Measurements from ENCODE around the gene COBLL1. TPM values are rescaled to one million over a fixed set of nuclear protein-coding genes. Genes with fewer than 3 reads are reported as not detected.

Gene COBLL1
- total RNA-seq, 1 experiment from 2014 or later: 8.0 TPM

DNA sequence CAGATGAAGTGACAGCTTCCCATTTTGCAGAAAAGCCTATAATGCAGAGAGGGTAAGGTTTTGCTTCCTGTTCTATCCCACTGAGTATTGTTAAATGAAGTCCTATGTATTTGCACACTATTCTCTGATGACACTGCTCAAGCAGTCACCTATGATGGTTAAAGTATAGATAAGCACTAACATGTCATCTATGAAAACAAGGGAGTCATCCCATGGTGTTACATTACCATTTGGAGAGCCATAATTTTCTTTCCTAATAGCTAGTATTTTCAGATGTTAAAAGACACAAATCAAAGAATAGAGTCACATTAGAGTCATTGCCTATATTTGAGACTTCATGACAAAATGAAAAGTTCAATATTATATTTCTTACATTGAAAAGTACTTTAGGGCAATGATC lies 177.6 kb downstream of the COBLL1 start:
- ChIA-PET POLR2A (ENCODE audit: unreplicated experiment) (no interaction called here), CTCF (no interaction called here)
- H3K4me2 ChIP-seq: no peak overlapping the region
- H3K27ac ChIP-seq: no peak overlapping the region
- intact Hi-C loops (cut with micrococcal nuclease; ENCODE audit: unreplicated experiment): no loop called here
- no peaks in the 10 kb centered on the region for H3F3A ChIP-seq (ENCODE audit: insufficient read depth, low read depth)
- H3K27me3 ChIP-seq (ENCODE audit: insufficient read depth, low read depth): no peaks in the 10 kb centered on the region
- H2AFZ ChIP-seq: no peak overlapping the region
- no peaks in the 10 kb centered on the region for H3K9me3 ChIP-seq (ENCODE audit: insufficient read depth, low read depth)
- BruUV-seq (replicated peaks): no TSS peak
- H3K9me2 ChIP-seq (ENCODE audit: insufficient read depth): no peaks in the 10 kb centered on the region
- no peak overlapping the region for H3K4me3 ChIP-seq
- no peak for DNase-seq
- H3K4me1 ChIP-seq (replicated peaks; ENCODE audit: insufficient read depth): no peaks in the 10 kb centered on the region
- H3K79me2 ChIP-seq (ENCODE audit: low read depth): no peaks in the 10 kb centered on the region
- TF ChIP-seq EZH2 (IDR thresholded peaks at IDR 0.05; ENCODE audit: low read depth): no peak
- TF ChIP-seq, protein P1, sequence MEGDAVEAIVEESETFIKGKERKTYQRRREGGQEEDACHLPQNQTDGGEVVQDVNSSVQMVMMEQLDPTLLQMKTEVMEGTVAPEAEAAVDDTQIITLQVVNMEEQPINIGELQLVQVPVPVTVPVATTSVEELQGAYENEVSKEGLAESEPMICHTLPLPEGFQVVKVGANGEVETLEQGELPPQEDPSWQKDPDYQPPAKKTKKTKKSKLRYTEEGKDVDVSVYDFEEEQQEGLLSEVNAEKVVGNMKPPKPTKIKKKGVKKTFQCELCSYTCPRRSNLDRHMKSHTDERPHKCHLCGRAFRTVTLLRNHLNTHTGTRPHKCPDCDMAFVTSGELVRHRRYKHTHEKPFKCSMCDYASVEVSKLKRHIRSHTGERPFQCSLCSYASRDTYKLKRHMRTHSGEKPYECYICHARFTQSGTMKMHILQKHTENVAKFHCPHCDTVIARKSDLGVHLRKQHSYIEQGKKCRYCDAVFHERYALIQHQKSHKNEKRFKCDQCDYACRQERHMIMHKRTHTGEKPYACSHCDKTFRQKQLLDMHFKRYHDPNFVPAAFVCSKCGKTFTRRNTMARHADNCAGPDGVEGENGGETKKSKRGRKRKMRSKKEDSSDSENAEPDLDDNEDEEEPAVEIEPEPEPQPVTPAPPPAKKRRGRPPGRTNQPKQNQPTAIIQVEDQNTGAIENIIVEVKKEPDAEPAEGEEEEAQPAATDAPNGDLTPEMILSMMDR (conservative IDR thresholded peaks at IDR 0.05): no peak
- no peaks in the 10 kb centered on the region for H3K36me3 ChIP-seq (ENCODE audit: low read depth)
- H4K20me1 ChIP-seq (ENCODE audit: insufficient read depth): no peaks in the 10 kb centered on the region

DNA sequence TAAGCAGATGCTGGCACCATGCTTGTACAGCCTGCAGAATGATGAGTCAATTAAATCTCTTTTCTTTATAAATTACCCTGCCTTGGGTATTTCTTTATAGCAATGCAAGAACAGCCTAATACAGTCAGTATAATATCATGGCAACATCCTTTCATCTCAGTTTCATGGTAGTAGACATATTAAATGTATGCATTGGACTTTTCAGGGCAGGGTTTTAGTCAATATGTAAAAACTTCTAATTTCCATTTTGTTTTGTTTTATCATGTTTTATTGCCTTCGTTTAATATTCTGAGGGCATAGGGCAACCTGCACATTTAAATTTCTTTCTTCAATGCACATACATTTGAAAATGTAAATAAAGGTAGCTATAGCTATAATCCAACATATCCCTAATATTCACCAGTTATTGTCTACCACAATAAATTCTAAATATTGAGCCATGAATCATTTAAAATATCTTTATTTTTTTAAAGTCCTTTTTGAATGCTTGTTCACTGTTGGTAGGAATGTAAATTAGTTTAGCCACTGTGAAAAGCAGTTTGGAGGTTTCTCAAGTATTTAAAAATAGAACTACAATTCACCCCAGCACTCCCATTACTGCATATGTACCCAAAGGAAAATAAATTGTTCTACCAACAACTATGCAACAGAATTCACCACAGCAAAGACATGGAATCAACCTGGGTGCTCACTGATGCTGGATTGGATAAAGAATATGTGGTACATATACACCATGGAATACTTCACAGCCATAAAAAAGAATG lies 178.6 kb downstream of the COBLL1 start:
- no peak for DNase-seq
- no peak overlapping the region for H3K4me3 ChIP-seq
- H3K27ac ChIP-seq: no peak overlapping the region
- no peaks in the 10 kb centered on the region for H4K20me1 ChIP-seq (ENCODE audit: insufficient read depth)
- H3K4me1 ChIP-seq (replicated peaks; ENCODE audit: insufficient read depth): no peaks in the 10 kb centered on the region
- no peaks in the 10 kb centered on the region for H3K9me3 ChIP-seq (ENCODE audit: insufficient read depth, low read depth)
- intact Hi-C loops (cut with micrococcal nuclease; ENCODE audit: unreplicated experiment): no loop called here
- no peaks in the 10 kb centered on the region for H3F3A ChIP-seq (ENCODE audit: insufficient read depth, low read depth)
- H3K4me2 ChIP-seq: no peak overlapping the region
- CTCF ChIA-PET: no interaction called here
- no peaks in the 10 kb centered on the region for H3K79me2 ChIP-seq (ENCODE audit: low read depth)
- POLR2A ChIA-PET (ENCODE audit: unreplicated experiment): no interaction called here
- H2AFZ ChIP-seq: no peak overlapping the region
- TF ChIP-seq, protein P1 (conservative IDR thresholded peaks at IDR 0.05): no peak
- no peak for TF ChIP-seq EZH2 (IDR thresholded peaks at IDR 0.05; ENCODE audit: low read depth)
- no peaks in the 10 kb centered on the region for H3K9me2 ChIP-seq (ENCODE audit: insufficient read depth)
- no TSS peak for BruUV-seq (replicated peaks)
- no peaks in the 10 kb centered on the region for H3K36me3 ChIP-seq (ENCODE audit: low read depth)
- H3K27me3 ChIP-seq (ENCODE audit: insufficient read depth, low read depth): no peaks in the 10 kb centered on the region

DNA sequence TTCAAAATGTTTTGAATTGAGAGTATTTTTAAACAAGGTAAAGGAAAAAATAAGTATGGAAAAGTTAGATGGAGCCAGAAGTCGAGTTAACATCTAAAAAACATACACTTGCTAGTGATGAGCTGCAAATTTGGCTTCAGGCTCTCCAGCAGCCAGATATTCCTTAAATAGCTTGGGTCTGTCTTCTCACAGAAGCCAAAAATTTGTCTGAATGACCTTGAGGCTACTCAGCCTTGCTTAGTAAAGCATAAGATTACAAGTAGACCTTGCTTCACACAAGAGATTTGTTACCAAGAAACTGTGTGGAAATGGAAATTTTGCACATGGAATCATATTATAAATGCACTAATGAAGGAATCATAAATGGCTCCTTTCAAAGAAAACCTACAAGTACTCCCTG lies 179.6 kb downstream of the COBLL1 start:
- no peaks in the 10 kb centered on the region for H3K36me3 ChIP-seq (ENCODE audit: low read depth)
- CTCF ChIA-PET: no interaction called here
- no peaks in the 10 kb centered on the region for H4K20me1 ChIP-seq (ENCODE audit: insufficient read depth)

More for the DNA sequence above, 179.6 kb downstream of the COBLL1 start:
- H3K9me2 ChIP-seq (ENCODE audit: insufficient read depth): no peaks in the 10 kb centered on the region
- POLR2A ChIA-PET (ENCODE audit: unreplicated experiment): no interaction called here
- H3K9me3 ChIP-seq (ENCODE audit: insufficient read depth, low read depth): no peaks in the 10 kb centered on the region
- BruUV-seq (replicated peaks): no TSS peak
- no peak for DNase-seq
- no peak overlapping the region for H3K27ac ChIP-seq
- no peaks in the 10 kb centered on the region for H3F3A ChIP-seq (ENCODE audit: insufficient read depth, low read depth)
- TF ChIP-seq, protein P1 (conservative IDR thresholded peaks at IDR 0.05): no peak
- TF ChIP-seq EZH2 (IDR thresholded peaks at IDR 0.05; ENCODE audit: low read depth): no peak
- H3K4me2 ChIP-seq: no peak overlapping the region
- intact Hi-C loops (cut with micrococcal nuclease; ENCODE audit: unreplicated experiment): no loop called here
- H3K4me1 ChIP-seq (replicated peaks; ENCODE audit: insufficient read depth): no peaks in the 10 kb centered on the region
- H3K4me3 ChIP-seq: no peak overlapping the region
- no peaks in the 10 kb centered on the region for H3K27me3 ChIP-seq (ENCODE audit: insufficient read depth, low read depth)
- no peaks in the 10 kb centered on the region for H3K79me2 ChIP-seq (ENCODE audit: low read depth)
- H2AFZ ChIP-seq: no peak overlapping the region
